Measurements from ENCODE around the gene MGST2.

GRCh38 chr4:139660568-139661043 is 5.0 kb upstream of the MGST2 start:
- no peak for TF ChIP-seq CTCF (IDR thresholded peaks at IDR 0.05; ENCODE audit: low read depth, low read length)
- TF ChIP-seq POLR2A (IDR thresholded peaks at IDR 0.05; ENCODE audit: extremely low read depth, insufficient read length): no peak
- TF ChIP-seq MAX (IDR thresholded peaks at IDR 0.05; ENCODE audit: low read depth, low read length): no peak
- TF ChIP-seq MYC (IDR thresholded peaks at IDR 0.05; ENCODE audit: low read depth, low read length): no peak
